HFF-Myc (cell line): ENCODE data around the gene ARPC5L.
"Not testable (repeated sequence)": the region's sequence is repeated elsewhere in the genome, so short reads cannot be mapped to it uniquely, and the experiment has no call there.

Experiments used
- DNase-seq: peaks from one replicate; pipeline ENCODE4 v3.0.0-alpha.2; 2011; ENCODE audit warnings: low read depth; ENCODE audit errors: extremely low read depth
- H3K4me3 ChIP-seq: replicated peaks from 2 replicates; pipeline ENCODE4 v1.5.1; 2011; ENCODE audit warnings: low read depth, mild to moderate bottlenecking, control low read depth, low read length
- TF ChIP-seq, protein P1 (sequence below): IDR thresholded peaks from 2 replicates; pipeline ENCODE4 v1.5.1; 2012; ENCODE audit warnings: mild to moderate bottlenecking, low read depth, low read length, control low read depth; ENCODE audit errors: missing control alignments

Gene ARPC5L

DNA sequence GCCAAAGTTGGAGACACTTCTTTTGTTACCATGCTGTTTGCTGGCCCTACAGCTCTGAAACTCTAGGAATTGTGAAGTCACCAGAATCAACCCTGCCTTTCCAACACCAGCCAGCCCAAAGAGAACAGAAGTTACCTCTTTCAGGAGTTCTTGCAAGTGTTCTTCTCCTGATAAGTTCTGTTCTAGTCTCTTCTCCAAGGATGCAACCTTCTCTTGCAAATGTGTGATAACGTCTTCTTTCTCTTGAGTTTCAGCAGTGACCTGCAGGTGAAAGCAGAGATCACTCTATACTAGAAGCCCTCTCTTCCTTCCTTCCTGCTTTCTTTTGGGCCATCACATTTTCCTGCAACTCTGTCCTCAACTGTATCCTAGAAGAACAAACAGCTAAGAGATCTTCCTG, 49.8 kb downstream of the ARPC5L start:
- H3K4me3 ChIP-seq, result no peak overlapping the region
- DNase-seq, result no peak
- TF ChIP-seq, protein P1, sequence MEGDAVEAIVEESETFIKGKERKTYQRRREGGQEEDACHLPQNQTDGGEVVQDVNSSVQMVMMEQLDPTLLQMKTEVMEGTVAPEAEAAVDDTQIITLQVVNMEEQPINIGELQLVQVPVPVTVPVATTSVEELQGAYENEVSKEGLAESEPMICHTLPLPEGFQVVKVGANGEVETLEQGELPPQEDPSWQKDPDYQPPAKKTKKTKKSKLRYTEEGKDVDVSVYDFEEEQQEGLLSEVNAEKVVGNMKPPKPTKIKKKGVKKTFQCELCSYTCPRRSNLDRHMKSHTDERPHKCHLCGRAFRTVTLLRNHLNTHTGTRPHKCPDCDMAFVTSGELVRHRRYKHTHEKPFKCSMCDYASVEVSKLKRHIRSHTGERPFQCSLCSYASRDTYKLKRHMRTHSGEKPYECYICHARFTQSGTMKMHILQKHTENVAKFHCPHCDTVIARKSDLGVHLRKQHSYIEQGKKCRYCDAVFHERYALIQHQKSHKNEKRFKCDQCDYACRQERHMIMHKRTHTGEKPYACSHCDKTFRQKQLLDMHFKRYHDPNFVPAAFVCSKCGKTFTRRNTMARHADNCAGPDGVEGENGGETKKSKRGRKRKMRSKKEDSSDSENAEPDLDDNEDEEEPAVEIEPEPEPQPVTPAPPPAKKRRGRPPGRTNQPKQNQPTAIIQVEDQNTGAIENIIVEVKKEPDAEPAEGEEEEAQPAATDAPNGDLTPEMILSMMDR, result no peak

DNA sequence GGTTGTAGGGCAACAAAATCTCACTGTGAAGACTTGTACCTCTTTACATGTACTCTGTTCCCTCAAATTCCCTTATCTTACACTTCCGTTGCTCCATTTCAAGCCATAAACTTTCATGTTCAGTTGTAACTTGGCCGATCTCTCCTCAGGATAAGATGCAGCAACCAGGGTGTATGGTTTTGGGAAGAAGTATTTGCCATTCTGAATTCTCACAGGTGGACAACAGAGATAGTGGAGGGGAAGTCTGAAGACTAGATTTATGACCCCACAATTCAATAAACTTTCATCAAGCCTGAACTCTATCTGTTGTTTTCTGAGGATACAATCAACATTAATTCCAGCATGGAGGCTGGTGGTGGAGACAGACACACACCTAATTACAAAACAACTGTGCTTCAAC, 51.4 kb downstream of the ARPC5L start:
- TF ChIP-seq, protein P1, result no peak

DNA sequence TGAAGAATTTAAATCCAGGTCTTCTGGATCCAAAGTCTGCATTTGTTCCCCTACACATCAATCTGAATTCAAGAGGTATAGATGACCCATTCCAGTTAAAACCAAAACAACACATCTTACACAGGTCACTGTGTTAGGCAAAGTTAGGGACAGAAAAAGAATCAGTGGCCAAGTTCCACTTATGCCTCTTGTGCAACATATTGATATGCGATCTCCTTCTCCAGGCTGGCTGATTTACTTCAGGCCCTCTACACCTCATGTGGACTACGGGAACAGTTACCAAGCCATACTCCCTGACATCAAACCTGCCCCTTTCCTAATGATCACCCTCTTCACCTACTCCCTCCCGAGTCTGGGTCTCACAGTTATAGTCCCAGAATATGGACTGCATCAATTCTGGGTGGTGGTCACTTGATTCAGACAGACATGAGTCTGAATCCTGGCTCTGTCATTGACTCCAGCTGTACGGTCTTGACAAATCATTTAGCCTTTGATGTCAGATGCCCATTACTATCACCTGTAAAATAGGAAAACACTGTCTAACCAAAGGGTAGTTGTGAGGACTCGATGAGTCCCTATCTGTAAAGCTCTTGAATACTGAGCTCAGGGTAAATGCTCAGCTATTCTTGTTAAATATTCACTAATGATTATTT, 52.9 kb downstream of the ARPC5L start:
- no peak for DNase-seq
- TF ChIP-seq, protein P1, result no peak
- no peak overlapping the region for H3K4me3 ChIP-seq

More for the DNA sequence above, 51.4 kb downstream of the ARPC5L start:
- no peak for DNase-seq
- H3K4me3 ChIP-seq, result no peak overlapping the region

DNA sequence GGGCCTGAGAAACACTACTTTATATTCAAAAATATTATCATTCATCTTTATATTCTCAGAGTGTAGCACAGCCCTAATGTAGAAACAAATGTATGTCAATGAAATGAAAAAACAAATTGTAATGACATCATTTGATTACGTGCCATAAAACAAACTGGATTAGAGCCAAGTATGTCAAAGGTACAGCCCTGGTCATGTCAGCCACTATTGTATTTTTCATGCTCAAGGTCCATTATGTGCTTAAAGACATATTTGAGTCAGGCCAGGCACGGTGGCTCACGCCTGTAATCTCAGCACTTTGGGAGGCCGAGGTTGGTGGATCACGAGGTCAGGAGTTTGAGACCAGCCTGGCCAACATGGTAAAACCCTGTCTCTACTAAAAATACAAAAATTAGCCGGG, 58.5 kb downstream of the ARPC5L start:
- DNase-seq, H3K4me3 ChIP-seq: not testable (repeated sequence)
